ENCODE data around the gene CNN1.

Gene CNN1

GRCh38 chr19:11528551-11529341, 9.9 kb upstream of the CNN1 start, which contains the start of gene ECSIT:
TSS of gene ECSIT (minus strand) at chr19:11529134. CDS start at chr19:11519170, 9,964 bp downstream.
- DNase-seq (ENCODE audit: insufficient read length, low spot score) (peak; percentile 95), FAIRE-seq (peak; percentile 92)
- TF ChIP-seq SPI1 (IDR thresholded peaks at IDR 0.05; ENCODE audit: low read depth, low read length) (no peak), POLR2AphosphoS5 (IDR thresholded peaks at IDR 0.05; ENCODE audit: low read depth, low read length) (no peak), POU2F2 (IDR thresholded peaks at IDR 0.05; ENCODE audit: low read depth, low read length) (no peak; the same call in 1 of the 2 replicates), PAX5 (IDR thresholded peaks at IDR 0.05; ENCODE audit: insufficient read depth, low read length, severe bottlenecking) (peak; percentile 7), POLR2A (IDR thresholded peaks at IDR 0.05; ENCODE audit: low read depth, low read length) (peak; percentile 38; the same call in 1 of the 2 replicates), TAF1 (IDR thresholded peaks at IDR 0.05; ENCODE audit: low read depth, low read length) (peak; percentile 52; the same call in 1 of the 2 replicates)

GRCh38 chr19:11530432-11530831, 8.2 kb upstream of the CNN1 start:
- FAIRE-seq (no peak), DNase-seq (ENCODE audit: insufficient read length, low spot score) (no peak)
- TF ChIP-seq POLR2A (IDR thresholded peaks at IDR 0.05; ENCODE audit: low read depth, low read length) (no peak), SPI1 (IDR thresholded peaks at IDR 0.05; ENCODE audit: low read depth, low read length) (no peak)

GRCh38 chr19:11534538-11534937, 4.1 kb upstream of the CNN1 start:
- DNase-seq (ENCODE audit: insufficient read length, low spot score), result no peak
- no peak for TF ChIP-seq SPI1 (IDR thresholded peaks at IDR 0.05; ENCODE audit: low read depth, low read length)
- no peak for TF ChIP-seq POLR2AphosphoS5 (IDR thresholded peaks at IDR 0.05; ENCODE audit: low read depth, low read length)
- no peak for TF ChIP-seq PAX5 (IDR thresholded peaks at IDR 0.05; ENCODE audit: insufficient read depth, low read length, severe bottlenecking)
- no peak for TF ChIP-seq POU2F2 (IDR thresholded peaks at IDR 0.05; ENCODE audit: low read depth, low read length)
- FAIRE-seq, result no peak

GRCh38 chr19:11534948-11535347, 3.7 kb upstream of the CNN1 start:
- no peak for FAIRE-seq
- no peak for DNase-seq (ENCODE audit: insufficient read length, low spot score)
- TF ChIP-seq PAX5 (IDR thresholded peaks at IDR 0.05; ENCODE audit: insufficient read depth, low read length, severe bottlenecking) (no peak), SPI1 (IDR thresholded peaks at IDR 0.05; ENCODE audit: low read depth, low read length) (no peak), POLR2A (IDR thresholded peaks at IDR 0.05; ENCODE audit: low read depth, low read length) (no peak)

GRCh38 chr19:11535792-11536595, 2.7 kb upstream of the CNN1 start:
- DNase-seq (ENCODE audit: insufficient read length, low spot score) (peak; percentile 90), FAIRE-seq (peak; percentile 91)
- TF ChIP-seq PAX5 (IDR thresholded peaks at IDR 0.05; ENCODE audit: insufficient read depth, low read length, severe bottlenecking), result no peak
- TF ChIP-seq TAF1 (IDR thresholded peaks at IDR 0.05; ENCODE audit: low read depth, low read length), result no peak
- TF ChIP-seq POLR2A (IDR thresholded peaks at IDR 0.05; ENCODE audit: low read depth, low read length), result no peak
- no peak for TF ChIP-seq SPI1 (IDR thresholded peaks at IDR 0.05; ENCODE audit: low read depth, low read length)
- TF ChIP-seq POU2F2 (IDR thresholded peaks at IDR 0.05; ENCODE audit: low read depth, low read length), result no peak

GRCh38 chr19:11539495-11540365, 1.1 kb downstream of the CNN1 start:
- TF ChIP-seq PAX5 (IDR thresholded peaks at IDR 0.05; ENCODE audit: insufficient read depth, low read length, severe bottlenecking), result no peak
- TF ChIP-seq POLR2A (IDR thresholded peaks at IDR 0.05; ENCODE audit: low read depth, low read length), result no peak
- no peak for TF ChIP-seq TAF1 (IDR thresholded peaks at IDR 0.05; ENCODE audit: low read depth, low read length)
- TF ChIP-seq SPI1 (IDR thresholded peaks at IDR 0.05; ENCODE audit: low read depth, low read length), result no peak
- no peak for TF ChIP-seq POLR2AphosphoS5 (IDR thresholded peaks at IDR 0.05; ENCODE audit: low read depth, low read length)
- no peak for TF ChIP-seq POU2F2 (IDR thresholded peaks at IDR 0.05; ENCODE audit: low read depth, low read length)
- DNase-seq (ENCODE audit: insufficient read length, low spot score) (no peak), FAIRE-seq (no peak)

GRCh38 chr19:11540645-11541044, 2.0 kb downstream of the CNN1 start:
- TF ChIP-seq PAX5 (IDR thresholded peaks at IDR 0.05; ENCODE audit: insufficient read depth, low read length, severe bottlenecking) (no peak), POLR2AphosphoS5 (IDR thresholded peaks at IDR 0.05; ENCODE audit: low read depth, low read length) (no peak), TAF1 (IDR thresholded peaks at IDR 0.05; ENCODE audit: low read depth, low read length) (no peak), POLR2A (IDR thresholded peaks at IDR 0.05; ENCODE audit: low read depth, low read length) (no peak), POU2F2 (IDR thresholded peaks at IDR 0.05; ENCODE audit: low read depth, low read length) (no peak), SPI1 (IDR thresholded peaks at IDR 0.05; ENCODE audit: low read depth, low read length) (no peak)
- DNase-seq (ENCODE audit: insufficient read length, low spot score) (no peak), FAIRE-seq (no peak)

GRCh38 chr19:11541238-11541637, 2.6 kb downstream of the CNN1 start:
- FAIRE-seq (peak; percentile 69), DNase-seq (ENCODE audit: insufficient read length, low spot score) (no peak)
- TF ChIP-seq SPI1 (IDR thresholded peaks at IDR 0.05; ENCODE audit: low read depth, low read length), result no peak
- TF ChIP-seq POLR2AphosphoS5 (IDR thresholded peaks at IDR 0.05; ENCODE audit: low read depth, low read length), result no peak
- no peak for TF ChIP-seq TAF1 (IDR thresholded peaks at IDR 0.05; ENCODE audit: low read depth, low read length)
- no peak for TF ChIP-seq POLR2A (IDR thresholded peaks at IDR 0.05; ENCODE audit: low read depth, low read length)
- no peak for TF ChIP-seq PAX5 (IDR thresholded peaks at IDR 0.05; ENCODE audit: insufficient read depth, low read length, severe bottlenecking)
- no peak for TF ChIP-seq POU2F2 (IDR thresholded peaks at IDR 0.05; ENCODE audit: low read depth, low read length)
